ENCODE results near the gene UBE2F. TPM values are rescaled to one million over a fixed set of nuclear protein-coding genes. Genes with fewer than 3 reads are reported as not detected.
A peak's percentile ranks its signal among the peaks of the same experiment; 100 is the strongest.
"Not testable (repeated sequence)": the region's sequence is repeated elsewhere in the genome, so short reads cannot be mapped to it uniquely, and the experiment has no call there.

The UBE2F gene
- total RNA-seq, 2 experiments from 2014 or later: 59.2 to 75.5 TPM

DNA sequence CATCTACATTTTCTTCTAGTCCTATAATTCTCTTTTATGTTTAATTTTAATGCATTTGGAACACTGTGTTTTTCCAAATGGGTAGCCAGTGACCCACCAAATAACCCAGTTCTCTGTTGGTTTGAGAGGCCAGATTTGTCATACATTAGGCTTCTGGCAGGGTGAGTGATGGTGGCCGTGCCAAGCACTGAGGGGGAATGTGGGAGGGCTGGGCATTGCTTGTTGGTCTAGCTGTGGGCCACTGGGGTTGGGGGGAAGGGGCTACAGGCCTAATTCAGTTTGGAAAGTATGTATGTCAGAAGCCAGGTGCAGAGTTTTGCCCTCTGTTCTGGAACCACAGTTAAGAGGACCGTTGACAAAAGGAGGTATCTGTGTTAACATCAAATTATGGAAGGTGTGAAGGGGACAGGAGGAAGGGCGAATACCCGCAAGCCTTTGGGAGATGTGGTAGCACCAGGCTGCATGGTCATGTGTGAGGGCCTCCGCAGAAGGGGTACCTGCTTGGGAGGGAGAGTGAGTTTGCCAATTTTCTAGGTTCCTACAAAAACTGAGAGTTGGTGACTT lies 55.9 kb downstream of the UBE2F start:
- DNase-seq (no peak), ATAC-seq (no peak)
- H3K4me1 Mint-ChIP-seq: peaks cover 20% of the 10 kb centered on the region
- H3K9me3 Mint-ChIP-seq (ENCODE audit: low read depth): no peaks in the 10 kb centered on the region
- CTCF ChIA-PET: no interaction called here
- H3K4me3 Mint-ChIP-seq: no peak overlapping the region
- H3K36me3 Mint-ChIP-seq (ENCODE audit: low read depth): peaks cover 40% of the 10 kb centered on the region
- intact Hi-C loops (cut with DNase I, micrococcal nuclease): no loop called here
- H3K27me3 Mint-ChIP-seq: no peaks in the 10 kb centered on the region
- no peak overlapping the region for H3K27ac Mint-ChIP-seq
- POLR2A ChIA-PET: interaction anchor here (0.7 kb wide), 1 partner anchor 523 kb away, joined by 6 read pairs; no protein-coding TSS in a partner anchor

DNA sequence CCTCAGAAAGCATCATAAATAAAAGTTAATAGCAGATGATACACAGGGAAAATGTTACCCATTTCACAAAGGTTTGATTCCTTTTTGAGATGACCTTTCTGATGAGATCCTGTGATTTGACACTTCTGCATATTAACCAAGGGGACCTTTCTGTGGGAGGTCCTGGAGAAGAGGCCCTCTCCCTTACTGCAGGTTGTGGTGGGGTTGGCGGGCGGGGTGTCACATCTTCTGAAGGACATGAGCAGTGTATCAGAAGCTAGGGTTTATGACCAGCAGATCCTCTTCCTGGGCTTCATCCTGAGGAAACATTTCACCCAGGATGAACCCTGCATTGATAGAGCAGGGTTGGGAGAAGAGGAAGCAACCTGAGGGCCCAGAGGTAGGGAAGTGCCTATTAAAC lies 56.8 kb downstream of the UBE2F start:
- H3K4me3 Mint-ChIP-seq: no peak overlapping the region
- ChIA-PET POLR2A (no interaction called here), CTCF (interaction anchor here (0.7 kb wide), 1 partner anchor 14 kb away, joined by 3 read pairs; no protein-coding TSS in a partner anchor)
- no peaks in the 10 kb centered on the region for H3K9me3 Mint-ChIP-seq (ENCODE audit: low read depth)
- DNase-seq: no peak
- H3K4me1 Mint-ChIP-seq: peaks cover 20% of the 10 kb centered on the region
- intact Hi-C loops (cut with DNase I, micrococcal nuclease): loop anchor here in 1 of 2 experiments (2.0 kb wide), 2 partner anchors 37 to 55 kb away; partner anchors contain the start of gene SCLY
- H3K36me3 Mint-ChIP-seq (ENCODE audit: low read depth): peaks cover 37% of the 10 kb centered on the region
- no peak for ATAC-seq
- no peaks in the 10 kb centered on the region for H3K27me3 Mint-ChIP-seq
- H3K27ac Mint-ChIP-seq: no peak overlapping the region

DNA sequence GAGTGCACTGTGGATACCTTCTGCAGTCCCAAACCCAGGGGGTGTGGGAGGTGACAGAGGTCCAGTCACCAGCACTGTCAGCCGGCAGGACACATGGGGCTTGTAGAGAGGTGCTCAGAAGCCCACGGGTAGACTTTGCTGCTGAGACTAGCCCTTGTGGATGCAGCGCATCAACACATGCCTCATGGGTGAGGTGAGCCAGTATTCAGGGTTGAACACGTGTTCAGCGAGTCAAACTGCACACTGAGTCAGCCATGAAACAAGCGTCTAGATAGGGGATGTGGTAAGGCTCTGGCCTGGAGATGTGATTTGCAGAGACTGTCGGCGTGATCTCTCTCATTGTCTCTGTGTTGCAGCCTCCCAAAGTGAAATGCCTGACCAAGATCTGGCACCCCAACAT lies 58.2 kb downstream of the UBE2F start:
- Mint-ChIP-seq H3K27ac (peak overlapping the region; percentile 84), H3K4me1 (peaks cover 20% of the 10 kb centered on the region), H3K9me3 (ENCODE audit: low read depth) (no peaks in the 10 kb centered on the region), H3K27me3 (no peaks in the 10 kb centered on the region), H3K4me3 (peak overlapping the region; percentile 32), H3K36me3 (ENCODE audit: low read depth) (peaks cover 36% of the 10 kb centered on the region)
- ChIA-PET POLR2A (no interaction called here), CTCF (no interaction called here)
- DNase-seq (peak; percentile 77), ATAC-seq (peak; percentile 100)
- intact Hi-C loops (cut with DNase I, micrococcal nuclease): loop anchor here in 1 of 2 experiments (1.0 to 2.0 kb wide), 3 partner anchors 27 to 56 kb away; partner anchors contain the start of gene SCLY

DNA sequence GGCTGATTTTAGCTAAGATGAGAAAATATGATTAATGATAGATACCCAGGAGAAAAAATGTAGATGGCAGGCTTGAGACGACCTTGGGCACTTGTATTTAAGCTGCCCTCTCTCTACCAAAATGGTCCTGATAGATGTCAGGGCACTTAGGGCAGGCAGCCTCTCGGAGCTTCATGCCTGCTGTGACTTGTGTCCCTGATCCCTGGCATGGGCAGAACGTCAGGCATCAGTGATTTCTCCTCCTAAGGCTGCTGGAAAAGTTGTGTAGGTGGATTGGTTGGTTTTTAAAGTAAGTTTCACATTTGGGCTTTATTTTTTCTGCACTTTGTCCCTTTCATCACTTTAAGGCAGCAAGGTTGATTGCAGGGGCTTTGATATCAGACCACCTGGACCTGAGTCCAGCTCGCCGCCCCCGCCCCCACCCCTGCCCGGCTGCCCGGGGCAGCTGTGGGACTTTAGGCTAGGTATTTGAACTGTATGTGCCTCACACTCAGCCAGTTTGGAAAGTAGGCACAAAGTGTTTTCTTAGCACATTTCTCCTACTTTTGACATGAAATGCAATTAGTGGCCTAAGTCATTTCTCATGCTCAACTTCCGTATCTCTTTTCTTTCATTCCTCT lies 59.0 kb downstream of the UBE2F start:
- DNase-seq (no peak), ATAC-seq (no peak)
- Mint-ChIP-seq H3K36me3 (ENCODE audit: low read depth) (peaks cover 42% of the 10 kb centered on the region), H3K4me3 (peak overlapping the region; percentile 32), H3K27ac (peak overlapping the region; percentile 84), H3K27me3 (no peaks in the 10 kb centered on the region), H3K9me3 (ENCODE audit: low read depth) (no peaks in the 10 kb centered on the region), H3K4me1 (peaks cover 20% of the 10 kb centered on the region)
- ChIA-PET CTCF (interaction anchor here (1.2 to 3.2 kb wide), 2 partner anchors 12 to 16 kb away, joined by 3 to 12 read pairs; no protein-coding TSS in a partner anchor), POLR2A (no interaction called here)
- intact Hi-C loops (cut with DNase I, micrococcal nuclease): loop anchor here in 1 of 2 experiments (1.0 to 2.0 kb wide), 3 partner anchors 28 to 57 kb away; partner anchors contain the start of gene SCLY

DNA sequence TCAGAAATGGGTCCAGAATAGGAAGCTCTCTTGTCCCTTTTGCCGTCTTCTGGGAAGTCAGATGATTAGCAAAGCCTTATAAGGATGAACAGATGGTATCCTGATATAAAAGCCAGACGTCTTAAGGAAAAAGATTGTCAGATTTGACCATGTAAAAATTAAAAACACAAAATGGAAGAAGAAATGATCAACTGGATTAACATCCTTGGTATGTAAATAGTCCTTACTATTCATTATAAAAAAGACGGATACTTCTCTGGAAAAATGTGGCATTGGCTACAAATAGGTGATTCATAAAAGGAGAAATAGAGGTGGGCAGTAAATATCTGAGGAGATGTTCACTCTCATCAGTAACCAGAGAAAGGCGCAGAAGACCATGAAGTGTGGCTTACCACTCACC lies 60.2 kb downstream of the UBE2F start:
- H3K4me1 Mint-ChIP-seq: peaks cover 20% of the 10 kb centered on the region
- ChIA-PET CTCF (interaction anchor here (1.1 to 3.2 kb wide), 2 partner anchors 11 to 41 kb away, joined by 3 to 12 read pairs; no protein-coding TSS in a partner anchor), POLR2A (no interaction called here)
- H3K9me3 Mint-ChIP-seq (ENCODE audit: low read depth): no peaks in the 10 kb centered on the region
- H3K27me3 Mint-ChIP-seq: no peaks in the 10 kb centered on the region
- no peak for ATAC-seq
- H3K36me3 Mint-ChIP-seq (ENCODE audit: low read depth): peaks cover 49% of the 10 kb centered on the region
- DNase-seq: no peak
- H3K27ac Mint-ChIP-seq: no peak overlapping the region
- intact Hi-C loops (cut with DNase I, micrococcal nuclease): no loop called here
- no peak overlapping the region for H3K4me3 Mint-ChIP-seq

DNA sequence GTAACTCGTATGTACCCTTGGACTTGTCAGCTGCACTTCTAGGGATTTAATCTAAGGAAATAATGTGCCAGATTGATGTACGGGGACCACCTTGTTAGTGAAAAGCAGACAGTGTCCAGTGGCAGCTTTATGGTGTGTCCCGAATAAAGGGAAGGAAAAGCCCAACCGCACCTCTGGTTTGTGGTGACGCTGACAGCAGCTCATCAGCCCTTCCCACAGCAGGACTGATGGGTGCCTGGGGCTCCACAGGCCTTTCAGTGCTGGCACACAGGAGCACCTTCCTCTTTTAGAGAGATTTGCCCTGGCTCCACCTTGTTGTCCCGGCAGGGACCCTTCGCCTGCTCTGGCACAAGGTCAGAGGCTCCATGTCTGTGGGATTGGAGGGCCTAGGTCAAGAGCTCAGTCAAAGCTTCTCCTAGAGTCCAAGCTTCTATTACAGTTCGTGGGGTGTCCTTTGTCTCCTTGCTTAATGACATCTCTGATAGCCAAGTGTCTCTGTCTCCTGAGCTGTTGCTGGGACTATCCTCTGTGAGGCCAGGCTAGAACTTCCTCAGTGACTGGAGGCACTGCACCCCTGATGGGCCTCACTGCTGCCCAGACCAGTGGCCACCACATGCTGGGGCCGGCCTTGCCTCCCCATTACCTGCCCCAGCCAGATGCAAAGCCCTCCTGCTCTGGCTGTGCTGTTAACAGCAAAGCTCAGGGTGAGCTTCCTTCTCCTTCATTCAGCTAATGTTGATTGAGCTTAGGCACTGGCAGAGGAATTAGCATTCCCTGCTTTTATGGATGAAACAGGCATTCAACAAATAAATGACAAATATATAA lies 61.0 kb downstream of the UBE2F start:
- no peak for DNase-seq
- no peak overlapping the region for H3K4me3 Mint-ChIP-seq
- POLR2A ChIA-PET: no interaction called here
- no peaks in the 10 kb centered on the region for H3K27me3 Mint-ChIP-seq
- CTCF ChIA-PET: interaction anchor here (0.6 to 3.2 kb wide), 4 partner anchors 10 to 95 kb away, joined by 3 to 12 read pairs (median 3); no protein-coding TSS in a partner anchor
- no peak for ATAC-seq
- H3K36me3 Mint-ChIP-seq (ENCODE audit: low read depth): peaks cover 45% of the 10 kb centered on the region
- no peak overlapping the region for H3K27ac Mint-ChIP-seq
- no peaks in the 10 kb centered on the region for H3K9me3 Mint-ChIP-seq (ENCODE audit: low read depth)
- intact Hi-C loops (cut with DNase I, micrococcal nuclease): no loop called here
- H3K4me1 Mint-ChIP-seq: peaks cover 20% of the 10 kb centered on the region

DNA sequence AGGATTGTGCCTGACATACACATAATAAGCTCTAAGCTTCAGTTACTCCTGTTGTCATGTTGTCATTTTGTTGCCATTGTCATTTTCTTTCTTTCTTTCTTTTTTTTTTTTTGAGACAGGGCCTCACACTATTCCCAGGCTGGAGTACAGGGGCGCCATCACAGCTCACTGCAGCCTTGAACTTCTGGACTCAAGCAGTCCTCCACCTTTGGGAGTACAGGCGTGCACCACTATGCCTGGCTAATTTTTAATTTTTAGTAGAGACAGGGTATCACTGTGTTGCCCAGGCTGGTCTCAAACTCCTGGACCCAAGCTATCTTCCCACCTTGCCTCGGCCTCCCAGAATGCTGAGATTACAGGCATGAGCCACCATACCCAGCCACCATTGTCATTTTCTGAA lies 63.0 kb downstream of the UBE2F start:
- ChIA-PET CTCF (interaction anchor here (0.6 kb wide), 1 partner anchor 36 kb away, joined by 3 read pairs; no protein-coding TSS in a partner anchor), POLR2A (no interaction called here)
- intact Hi-C loops (cut with DNase I, micrococcal nuclease): no loop called here
- no peak overlapping the region for H3K4me3 Mint-ChIP-seq
- ATAC-seq: no peak
- no peaks in the 10 kb centered on the region for H3K27me3 Mint-ChIP-seq
- peaks cover 57% of the 10 kb centered on the region for H3K36me3 Mint-ChIP-seq (ENCODE audit: low read depth)
- no peak for DNase-seq
- H3K9me3 Mint-ChIP-seq (ENCODE audit: low read depth): no peaks in the 10 kb centered on the region
- H3K4me1 Mint-ChIP-seq: peaks cover 12% of the 10 kb centered on the region
- H3K27ac Mint-ChIP-seq: no peak overlapping the region

DNA sequence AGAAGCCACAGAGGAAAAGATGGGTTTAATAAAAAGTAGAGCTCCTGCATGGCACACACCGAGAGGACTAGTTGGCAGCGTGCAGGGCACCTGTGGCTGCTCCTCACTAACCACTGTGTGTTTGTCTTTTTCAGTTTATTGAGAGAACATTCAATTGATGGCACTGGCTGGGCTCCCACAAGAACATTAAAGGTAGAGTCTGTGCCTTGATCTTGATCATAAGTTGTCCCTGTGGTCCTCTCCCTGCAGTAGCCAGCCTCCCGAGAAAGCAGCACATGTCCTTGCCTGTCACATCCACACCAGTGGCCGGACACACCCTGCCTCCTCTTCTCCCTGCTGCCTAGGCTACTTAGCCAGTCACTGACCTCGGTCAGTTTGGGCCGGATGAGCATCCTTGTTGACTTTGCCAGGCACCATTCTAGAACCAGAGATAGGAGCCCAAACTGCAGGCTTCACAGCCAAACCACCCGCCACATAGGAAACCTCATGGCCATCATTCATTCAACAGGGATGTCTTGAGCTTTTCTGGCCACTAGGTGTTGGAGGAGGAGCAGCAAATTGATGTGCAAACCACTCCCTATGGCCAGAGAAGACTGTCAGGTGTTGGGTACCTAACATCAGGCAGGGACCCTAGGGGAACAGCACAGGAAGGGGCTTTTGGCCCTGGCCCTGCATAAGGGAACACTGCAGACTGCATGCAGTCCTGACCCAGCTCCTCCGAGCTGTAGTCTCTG lies 63.8 kb downstream of the UBE2F start:
- Mint-ChIP-seq H3K27me3 (no peaks in the 10 kb centered on the region), H3K4me1 (peaks cover 5% of the 10 kb centered on the region), H3K36me3 (ENCODE audit: low read depth) (peaks cover 57% of the 10 kb centered on the region), H3K27ac (no peak overlapping the region), H3K4me3 (no peak overlapping the region), H3K9me3 (ENCODE audit: low read depth) (no peaks in the 10 kb centered on the region)
- no peak for ATAC-seq
- no peak for DNase-seq
- POLR2A ChIA-PET: no interaction called here
- CTCF ChIA-PET: interaction anchor here (0.7 kb wide), 1 partner anchor 17 kb away, joined by 4 read pairs; no protein-coding TSS in a partner anchor
- intact Hi-C loops (cut with DNase I, micrococcal nuclease): no loop called here

DNA sequence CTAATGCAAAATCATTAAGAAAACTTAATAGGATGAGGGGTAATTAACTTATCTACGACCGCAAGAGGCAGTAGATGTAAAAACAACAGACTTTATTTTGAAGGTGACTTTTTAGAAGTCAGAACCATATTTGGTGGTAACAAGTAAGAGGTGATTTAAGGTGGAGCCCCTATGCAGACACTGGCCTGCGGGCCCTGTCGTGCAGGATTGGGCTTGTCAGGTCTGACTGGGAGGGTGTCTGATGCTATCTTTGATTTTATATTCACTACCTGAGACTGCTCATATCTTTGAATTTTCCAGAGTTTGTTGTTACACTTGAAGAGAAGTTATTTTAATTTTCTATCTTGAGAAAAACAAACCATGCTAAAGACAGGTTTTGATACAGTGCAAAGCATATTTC lies 64.9 kb downstream of the UBE2F start:
- H3K9me3 Mint-ChIP-seq (ENCODE audit: low read depth): no peaks in the 10 kb centered on the region
- no peak overlapping the region for H3K27ac Mint-ChIP-seq
- no peaks in the 10 kb centered on the region for H3K4me1 Mint-ChIP-seq
- peaks cover 54% of the 10 kb centered on the region for H3K36me3 Mint-ChIP-seq (ENCODE audit: low read depth)
- no peak for DNase-seq
- intact Hi-C loops (cut with DNase I, micrococcal nuclease): no loop called here
- CTCF ChIA-PET: no interaction called here
- ATAC-seq: no peak
- H3K4me3 Mint-ChIP-seq: no peak overlapping the region
- no peaks in the 10 kb centered on the region for H3K27me3 Mint-ChIP-seq
- POLR2A ChIA-PET: no interaction called here

DNA sequence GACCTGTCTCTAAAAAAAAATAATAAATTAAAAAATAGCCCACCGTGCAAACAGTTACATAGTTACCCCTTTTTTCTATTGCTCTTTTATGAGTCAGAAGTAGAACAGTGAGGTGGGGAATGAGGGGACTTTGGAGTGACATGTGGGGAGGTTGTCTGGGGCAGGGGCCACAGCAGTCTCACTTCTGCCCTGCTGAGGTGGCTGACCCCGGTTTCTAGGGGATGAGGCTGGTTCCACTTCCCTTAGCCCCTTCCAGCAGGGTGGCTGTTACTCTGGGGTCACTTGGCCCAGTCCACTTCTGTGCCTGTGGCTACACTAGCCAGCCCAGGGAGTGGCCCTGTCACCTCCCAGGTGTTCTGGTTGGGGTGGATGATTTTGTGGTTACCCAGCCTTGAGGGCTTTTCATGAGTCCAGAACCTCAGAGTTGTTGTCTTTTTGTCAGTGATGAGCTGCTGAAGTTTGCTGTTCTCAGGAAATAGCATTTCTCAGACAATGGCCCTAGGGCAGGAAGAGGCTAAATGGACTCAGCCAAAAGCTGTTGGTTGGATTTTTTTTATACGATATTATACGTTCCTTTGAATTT lies 66.0 kb downstream of the UBE2F start:
- ChIA-PET POLR2A (interaction anchor here (0.8 kb wide), 1 partner anchor 525 kb away, joined by 4 read pairs; no protein-coding TSS in a partner anchor), CTCF (no interaction called here)
- no peaks in the 10 kb centered on the region for H3K27me3 Mint-ChIP-seq

DNA sequence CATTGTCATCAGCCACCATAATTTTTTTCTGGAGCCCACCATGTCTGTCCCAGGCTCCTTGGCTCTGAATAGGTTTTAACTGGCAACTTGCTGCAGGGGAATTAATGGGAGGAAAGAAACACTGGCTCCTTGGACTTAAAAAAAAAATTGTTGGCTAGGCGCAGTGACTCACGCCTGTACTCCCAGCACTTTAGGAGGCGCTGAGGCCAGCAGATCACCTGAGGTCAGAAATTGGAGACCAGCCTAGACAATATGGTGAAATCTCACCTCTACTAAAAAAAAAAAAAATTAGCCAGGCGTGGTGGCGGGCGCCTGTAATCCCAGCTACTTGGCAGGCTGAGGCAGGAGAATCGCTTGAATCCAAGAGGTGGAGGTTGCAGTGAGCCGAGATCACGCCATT lies 67.2 kb downstream of the UBE2F start:
- DNase-seq; H3K27ac Mint-ChIP-seq; H3K4me1 Mint-ChIP-seq; ATAC-seq; intact Hi-C loops (cut with DNase I, micrococcal nuclease); POLR2A ChIA-PET; H3K27me3 Mint-ChIP-seq; H3K4me3 Mint-ChIP-seq; CTCF ChIA-PET; H3K9me3 Mint-ChIP-seq (ENCODE audit: low read depth): not testable (repeated sequence)
- H3K36me3 Mint-ChIP-seq (ENCODE audit: low read depth): peaks cover 61% of the 10 kb centered on the region

More for the DNA sequence above, 66.0 kb downstream of the UBE2F start:
- intact Hi-C loops (cut with DNase I, micrococcal nuclease): no loop called here
- H3K4me1 Mint-ChIP-seq: no peaks in the 10 kb centered on the region
- no peak overlapping the region for H3K4me3 Mint-ChIP-seq
- H3K36me3 Mint-ChIP-seq (ENCODE audit: low read depth): peaks cover 57% of the 10 kb centered on the region
- DNase-seq (no peak), ATAC-seq (no peak)
- H3K9me3 Mint-ChIP-seq (ENCODE audit: low read depth): no peaks in the 10 kb centered on the region
- H3K27ac Mint-ChIP-seq: no peak overlapping the region

Measured in activated CD4-positive, alpha-beta T cell treated with anti-CD3 and anti-CD28 coated beads for 36 hours (primary cell).